ENCODE data around the gene BEND3.

The BEND3 gene

GRCh38 chr6:107068691-107069630 is 46.4 kb downstream of the BEND3 start:
- Mint-ChIP-seq H3K4me1 (peaks cover 6% of the 10 kb centered on the region), H3K27me3 (no peaks in the 10 kb centered on the region), H3K4me3 (no peak overlapping the region), H3K36me3 (ENCODE audit: insufficient read depth) (peaks cover 1% of the 10 kb centered on the region), H3K27ac (ENCODE audit: low read depth) (no peak overlapping the region), H3K9me3 (no peaks in the 10 kb centered on the region)
- DNase-seq (ENCODE audit: low spot score in 2 of 2): no peak
- ATAC-seq (replicated peaks; ENCODE audit: extremely low read depth, poor library complexity, severe bottlenecking): no peak

- no peak for ATAC-seq (replicated peaks; ENCODE audit: extremely low read depth, poor library complexity, severe bottlenecking)
- peaks cover 1% of the 10 kb centered on the region for H3K36me3 Mint-ChIP-seq (ENCODE audit: insufficient read depth)
- H3K27ac Mint-ChIP-seq (ENCODE audit: low read depth): no peak overlapping the region
- no peaks in the 10 kb centered on the region for H3K9me3 Mint-ChIP-seq
- no peak overlapping the region for H3K4me3 Mint-ChIP-seq
- peaks cover 7% of the 10 kb centered on the region for H3K4me1 Mint-ChIP-seq
- DNase-seq (ENCODE audit: low spot score in 2 of 2): no peak
- H3K27me3 Mint-ChIP-seq: no peaks in the 10 kb centered on the region
These were observed 48.3 kb downstream of the BEND3 start for GRCh38 chr6:107066697-107067659.

- ATAC-seq (replicated peaks; ENCODE audit: extremely low read depth, poor library complexity, severe bottlenecking) (no peak), DNase-seq (ENCODE audit: low spot score in 2 of 2) (no peak)
- no peaks in the 10 kb centered on the region for H3K27me3 Mint-ChIP-seq
- H3K27ac Mint-ChIP-seq (ENCODE audit: low read depth): peak overlapping the region; percentile 6
- H3K4me3 Mint-ChIP-seq: no peak overlapping the region
- H3K9me3 Mint-ChIP-seq: no peaks in the 10 kb centered on the region
- H3K4me1 Mint-ChIP-seq: peaks cover 16% of the 10 kb centered on the region
- peaks cover 2% of the 10 kb centered on the region for H3K36me3 Mint-ChIP-seq (ENCODE audit: insufficient read depth)
These were observed 50.7 kb downstream of the BEND3 start for GRCh38 chr6:107064579-107065065.

GRCh38 chr6:107062691-107063090 is 52.6 kb downstream of the BEND3 start:
- H3K4me3 Mint-ChIP-seq: no peak overlapping the region
- H3K27me3 Mint-ChIP-seq: no peaks in the 10 kb centered on the region
- H3K27ac Mint-ChIP-seq (ENCODE audit: low read depth): peak overlapping the region; percentile 55
- peaks cover 16% of the 10 kb centered on the region for H3K4me1 Mint-ChIP-seq
- ATAC-seq (replicated peaks; ENCODE audit: extremely low read depth, poor library complexity, severe bottlenecking) (no peak), DNase-seq (ENCODE audit: low spot score in 2 of 2) (no peak)
- H3K9me3 Mint-ChIP-seq: no peaks in the 10 kb centered on the region
- peaks cover 2% of the 10 kb centered on the region for H3K36me3 Mint-ChIP-seq (ENCODE audit: insufficient read depth)

- ATAC-seq (replicated peaks; ENCODE audit: extremely low read depth, poor library complexity, severe bottlenecking) (peak; percentile 70), DNase-seq (ENCODE audit: low spot score in 2 of 2) (no peak)
- H3K9me3 Mint-ChIP-seq: no peaks in the 10 kb centered on the region
- H3K4me1 Mint-ChIP-seq: peaks cover 16% of the 10 kb centered on the region
- peaks cover 2% of the 10 kb centered on the region for H3K36me3 Mint-ChIP-seq (ENCODE audit: insufficient read depth)
- H3K4me3 Mint-ChIP-seq: peak overlapping the region; percentile 50
- H3K27ac Mint-ChIP-seq (ENCODE audit: low read depth): peak overlapping the region; percentile 55
- no peaks in the 10 kb centered on the region for H3K27me3 Mint-ChIP-seq
These were observed 53.9 kb downstream of the BEND3 start for GRCh38 chr6:107061125-107062020.

- Mint-ChIP-seq H3K4me1 (peaks cover 16% of the 10 kb centered on the region), H3K4me3 (no peak overlapping the region), H3K27me3 (no peaks in the 10 kb centered on the region), H3K36me3 (ENCODE audit: insufficient read depth) (peaks cover 2% of the 10 kb centered on the region), H3K27ac (ENCODE audit: low read depth) (no peak overlapping the region), H3K9me3 (no peaks in the 10 kb centered on the region)
- DNase-seq (ENCODE audit: low spot score in 2 of 2): no peak
- ATAC-seq (replicated peaks; ENCODE audit: extremely low read depth, poor library complexity, severe bottlenecking): no peak
These were observed 54.6 kb downstream of the BEND3 start for GRCh38 chr6:107060704-107061103.

- no peak overlapping the region for H3K27ac Mint-ChIP-seq (ENCODE audit: low read depth)
- no peaks in the 10 kb centered on the region for H3K9me3 Mint-ChIP-seq
- no peak for DNase-seq (ENCODE audit: low spot score in 2 of 2)
- H3K27me3 Mint-ChIP-seq: no peaks in the 10 kb centered on the region
- H3K4me1 Mint-ChIP-seq: peaks cover 12% of the 10 kb centered on the region
- no peak overlapping the region for H3K4me3 Mint-ChIP-seq
- H3K36me3 Mint-ChIP-seq (ENCODE audit: insufficient read depth): peaks cover 2% of the 10 kb centered on the region
- ATAC-seq (replicated peaks; ENCODE audit: extremely low read depth, poor library complexity, severe bottlenecking): no peak
These were observed 55.7 kb downstream of the BEND3 start for GRCh38 chr6:107059606-107060005.

GRCh38 chr6:107057679-107058078 is 57.6 kb downstream of the BEND3 start:
- H3K36me3 Mint-ChIP-seq (ENCODE audit: insufficient read depth): peaks cover 2% of the 10 kb centered on the region
- no peak overlapping the region for H3K27ac Mint-ChIP-seq (ENCODE audit: low read depth)
- no peak for ATAC-seq (replicated peaks; ENCODE audit: extremely low read depth, poor library complexity, severe bottlenecking)
- H3K9me3 Mint-ChIP-seq: no peaks in the 10 kb centered on the region
- H3K4me1 Mint-ChIP-seq: peaks cover 9% of the 10 kb centered on the region
- H3K27me3 Mint-ChIP-seq: no peaks in the 10 kb centered on the region
- no peak for DNase-seq (ENCODE audit: low spot score in 2 of 2)
- no peak overlapping the region for H3K4me3 Mint-ChIP-seq

- Mint-ChIP-seq H3K9me3 (no peaks in the 10 kb centered on the region), H3K27ac (ENCODE audit: low read depth) (no peak overlapping the region), H3K36me3 (ENCODE audit: insufficient read depth) (peaks cover 4% of the 10 kb centered on the region), H3K4me1 (peaks cover 7% of the 10 kb centered on the region), H3K27me3 (no peaks in the 10 kb centered on the region), H3K4me3 (no peak overlapping the region)
- no peak for ATAC-seq (replicated peaks; ENCODE audit: extremely low read depth, poor library complexity, severe bottlenecking)
- no peak for DNase-seq (ENCODE audit: low spot score in 2 of 2)
These were observed 58.5 kb downstream of the BEND3 start for GRCh38 chr6:107056796-107057195.

- H3K27ac Mint-ChIP-seq (ENCODE audit: low read depth): no peak overlapping the region
- H3K9me3 Mint-ChIP-seq: no peaks in the 10 kb centered on the region
- no peak overlapping the region for H3K4me3 Mint-ChIP-seq
- no peaks in the 10 kb centered on the region for H3K27me3 Mint-ChIP-seq
- no peak for DNase-seq (ENCODE audit: low spot score in 2 of 2)
- ATAC-seq (replicated peaks; ENCODE audit: extremely low read depth, poor library complexity, severe bottlenecking): no peak
- H3K4me1 Mint-ChIP-seq: no peaks in the 10 kb centered on the region
- H3K36me3 Mint-ChIP-seq (ENCODE audit: insufficient read depth): peaks cover 17% of the 10 kb centered on the region
These were observed 67.5 kb downstream of the BEND3 start for GRCh38 chr6:107047807-107048206.

- Mint-ChIP-seq H3K4me1 (no peaks in the 10 kb centered on the region), H3K9me3 (no peaks in the 10 kb centered on the region), H3K27ac (ENCODE audit: low read depth) (no peak overlapping the region), H3K27me3 (no peaks in the 10 kb centered on the region), H3K36me3 (ENCODE audit: insufficient read depth) (peaks cover 18% of the 10 kb centered on the region), H3K4me3 (no peak overlapping the region)
- DNase-seq (ENCODE audit: low spot score in 2 of 2): no peak
- ATAC-seq (replicated peaks; ENCODE audit: extremely low read depth, poor library complexity, severe bottlenecking): no peak
These were observed 69.3 kb downstream of the BEND3 start for GRCh38 chr6:107045826-107046675.
